Fibroblast of skin of left quadriceps (primary cell): Measurements from ENCODE around the gene OXSR1.
"Not testable (repeated sequence)": the region's sequence is repeated elsewhere in the genome, so short reads cannot be mapped to it uniquely, and the experiment has no call there.

Experiments
- DNase-seq, 2 experiments: peaks; one replicate each; pipeline ENCODE4 v3.0.0-alpha.2; 2013; ENCODE audit warnings: low read depth in 2 of 2

Gene OXSR1

GRCh38 chr3:38222032-38222634, 56.8 kb downstream of the OXSR1 start:
- DNase-seq, result no peak

- no peak for DNase-seq
Measured at GRCh38 chr3:38224357-38224756, 59.0 kb downstream of the OXSR1 start.

GRCh38 chr3:38226273-38226672, 60.9 kb downstream of the OXSR1 start:
- no peak for DNase-seq

- DNase-seq, result peak; percentile 39 to 42
Measured at GRCh38 chr3:38227989-38228388, 62.7 kb downstream of the OXSR1 start.

GRCh38 chr3:38229036-38229435, 63.7 kb downstream of the OXSR1 start:
- DNase-seq, result no peak

- DNase-seq, result no peak
Measured at GRCh38 chr3:38232701-38233100, 67.4 kb downstream of the OXSR1 start.

- no peak for DNase-seq
Measured at GRCh38 chr3:38235466-38235865, 70.1 kb downstream of the OXSR1 start.

GRCh38 chr3:38238416-38239008, 73.2 kb downstream of the OXSR1 start:
- no peak for DNase-seq

GRCh38 chr3:38242812-38243211, 77.5 kb downstream of the OXSR1 start:
- not testable (repeated sequence) for DNase-seq

GRCh38 chr3:38245930-38246329, 80.6 kb downstream of the OXSR1 start:
- DNase-seq, result no peak

- peak; percentile 49 to 54 for DNase-seq
Measured at GRCh38 chr3:38247366-38248035, 82.2 kb downstream of the OXSR1 start.

GRCh38 chr3:38250198-38250597, 84.9 kb downstream of the OXSR1 start:
- DNase-seq, result no peak

- no peak for DNase-seq
Measured at GRCh38 chr3:38251197-38251596, 85.9 kb downstream of the OXSR1 start.

- no peak for DNase-seq
Measured at GRCh38 chr3:38253704-38254103, 88.4 kb downstream of the OXSR1 start.

- DNase-seq, result no peak
Measured at GRCh38 chr3:38254872-38255271, 89.5 kb downstream of the OXSR1 start.

- no peak for DNase-seq
Measured at GRCh38 chr3:38255627-38256026, 90.3 kb downstream of the OXSR1 start.

- no peak for DNase-seq
Measured at GRCh38 chr3:38257583-38257982, 92.2 kb downstream of the OXSR1 start.

- DNase-seq, result no peak
Measured at GRCh38 chr3:38260474-38260873, 95.1 kb downstream of the OXSR1 start.

- no peak for DNase-seq
Measured at GRCh38 chr3:38264353-38264771, 99.0 kb downstream of the OXSR1 start.

GRCh38 chr3:38264779-38265178, 99.4 kb downstream of the OXSR1 start:
- no peak for DNase-seq

GRCh38 chr3:38265604-38266307, 100.4 kb downstream of the OXSR1 start, which contains the start of gene SLC22A13:
TSS of gene SLC22A13 (plus strand) at chr3:38265812. CDS start at chr3:38265861, 49 bp downstream.
- no peak for DNase-seq

- DNase-seq, result no peak
Measured at GRCh38 chr3:38266810-38267209, 101.5 kb downstream of the OXSR1 start.

GRCh38 chr3:38267662-38268061, 102.3 kb downstream of the OXSR1 start:
- DNase-seq, result no peak
